NT2/D1 (cell line): ENCODE results near the gene TST.

Source experiments
- SUZ12 ChIP-seq: IDR thresholded peaks from 2 replicates; pipeline ENCODE4 v1.6.1; 2011; ENCODE audit not compliant: insufficient read length, insufficient read depth; ENCODE audit errors: extremely low read depth
- YY1 ChIP-seq: IDR thresholded peaks from 2 replicates; pipeline ENCODE4 v1.6.1; 2011; ENCODE audit not compliant: insufficient read length, insufficient read depth

- no peak for TF ChIP-seq YY1
- TF ChIP-seq SUZ12 = no peak
Measured at GRCh38 chr22:37018815-37019308, 385 bp downstream of the TST start.
